Left forelimb (tissue), 1 donor: ENCODE data around the gene RGS1.
"Not testable (repeated sequence)": the region's sequence is repeated elsewhere in the genome, so short reads cannot be mapped to it uniquely, and the experiment has no call there.

Experiments
- DNase-seq: peaks from one replicate; pipeline ENCODE4 v3.0.0-alpha.2; 2018; ENCODE audit warnings: low spot score

RGS1 gene, protein sequence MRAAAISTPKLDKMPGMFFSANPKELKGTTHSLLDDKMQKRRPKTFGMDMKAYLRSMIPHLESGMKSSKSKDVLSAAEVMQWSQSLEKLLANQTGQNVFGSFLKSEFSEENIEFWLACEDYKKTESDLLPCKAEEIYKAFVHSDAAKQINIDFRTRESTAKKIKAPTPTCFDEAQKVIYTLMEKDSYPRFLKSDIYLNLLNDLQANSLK

GRCh38 chr1:192575499-192576189, at the start of gene RGS1:
Gene RGS1, plus strand, starts transcription at chr1:192575773. Its CDS starts 20 bp downstream, at chr1:192575793.
- DNase-seq = no peak

- no peak for DNase-seq
These were observed 48.3 kb upstream of the RGS1 start for GRCh38 chr1:192527111-192527795.

DNA sequence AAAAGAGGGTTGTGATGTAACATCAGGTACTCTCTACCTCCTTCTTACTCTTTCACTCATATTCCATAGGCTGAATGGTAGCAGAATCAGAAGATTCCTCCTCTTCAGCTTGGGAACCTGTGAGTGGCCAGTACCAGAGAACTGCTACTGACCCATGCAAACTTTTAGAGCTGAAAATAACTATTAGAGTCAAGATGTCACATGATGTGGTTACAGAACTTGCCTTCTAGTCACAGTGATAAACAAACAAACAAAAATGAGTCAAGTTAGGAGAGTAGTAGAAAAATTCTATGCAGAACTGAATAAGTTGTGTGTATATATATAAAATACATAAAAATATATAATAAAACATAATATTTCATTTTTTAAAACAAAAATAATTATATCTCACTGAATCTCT, 47.6 kb upstream of the RGS1 start:
- DNase-seq = no peak

- DNase-seq = no peak
These were observed 46.4 kb upstream of the RGS1 start for GRCh38 chr1:192529031-192529755.

DNA sequence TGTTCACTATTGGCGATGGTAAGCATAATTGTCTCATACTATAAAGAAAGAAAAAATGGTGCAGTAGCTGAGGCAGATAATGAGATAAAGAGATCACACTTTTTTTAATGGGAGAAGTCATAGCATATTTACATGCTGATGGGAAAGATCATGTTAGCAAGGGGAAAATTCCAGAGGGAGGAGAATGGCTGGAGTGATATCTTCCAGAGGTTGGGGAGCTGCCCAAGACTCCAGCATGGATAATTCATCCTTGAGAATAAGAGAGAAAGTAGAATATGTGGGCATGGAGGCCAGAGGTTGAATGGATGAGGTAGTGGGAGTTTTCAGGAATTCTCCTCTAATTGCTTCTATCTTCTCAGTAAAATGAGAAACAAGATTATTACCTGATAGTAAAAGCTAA, 45.8 kb upstream of the RGS1 start:
- DNase-seq = no peak

DNA sequence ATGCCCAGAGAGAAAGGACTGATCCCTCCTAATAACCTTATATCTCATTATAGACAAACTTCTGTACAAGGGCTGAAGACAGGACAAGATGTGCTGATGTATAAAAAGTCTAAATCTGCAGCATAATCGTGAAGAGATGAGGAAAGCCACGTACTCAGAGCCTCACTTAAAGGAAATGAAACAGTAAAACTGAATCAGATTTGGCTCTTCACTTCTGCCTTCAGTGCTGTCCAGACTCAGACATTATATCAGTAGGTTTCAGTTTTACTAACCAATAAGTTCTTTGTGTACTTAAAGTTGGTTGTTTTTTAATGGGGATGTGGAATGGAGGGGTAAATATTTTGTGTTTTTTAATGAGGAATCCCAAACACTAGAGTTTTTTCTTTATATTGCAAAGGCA, 45.3 kb upstream of the RGS1 start:
- no peak for DNase-seq

GRCh38 chr1:192531037-192531703, 44.4 kb upstream of the RGS1 start:
- DNase-seq = not testable (repeated sequence)

GRCh38 chr1:192534666-192535065, 40.9 kb upstream of the RGS1 start:
- DNase-seq = no peak

- no peak for DNase-seq
These were observed 39.5 kb upstream of the RGS1 start for GRCh38 chr1:192535916-192536664.

GRCh38 chr1:192538407-192539296, 36.9 kb upstream of the RGS1 start:
- DNase-seq = no peak

- DNase-seq = no peak
These were observed 36.1 kb upstream of the RGS1 start for GRCh38 chr1:192539297-192540092.

GRCh38 chr1:192543445-192543844, 32.1 kb upstream of the RGS1 start:
- no peak for DNase-seq

DNA sequence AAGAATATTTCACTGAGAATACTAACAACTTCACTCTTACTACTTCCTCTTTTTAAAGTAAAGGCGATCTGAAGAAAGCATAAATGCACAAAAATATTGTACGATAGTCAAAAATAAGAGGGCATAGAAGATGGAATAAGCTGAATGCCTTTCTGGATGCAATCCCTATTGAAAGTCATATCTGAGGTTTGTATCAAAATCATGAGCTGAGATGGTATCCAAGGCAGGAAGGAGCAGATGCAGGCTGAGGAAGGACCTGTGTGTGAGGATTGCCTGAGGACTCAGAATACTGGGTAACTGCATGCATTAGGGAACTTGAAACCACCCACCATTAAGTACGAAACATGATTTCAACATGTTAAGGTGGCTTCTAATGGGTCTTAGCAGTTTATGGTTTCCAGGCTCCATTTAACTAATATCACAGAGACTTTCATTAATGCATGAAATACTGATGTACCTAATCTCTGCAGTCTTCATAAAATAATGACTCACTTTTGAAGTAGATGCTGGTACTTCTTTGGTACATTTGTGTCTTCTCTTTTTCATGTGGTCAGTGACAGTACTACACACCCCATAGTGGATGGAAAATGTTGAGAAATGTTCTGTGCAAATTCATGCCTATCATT, 29.6 kb upstream of the RGS1 start:
- DNase-seq = no peak

DNA sequence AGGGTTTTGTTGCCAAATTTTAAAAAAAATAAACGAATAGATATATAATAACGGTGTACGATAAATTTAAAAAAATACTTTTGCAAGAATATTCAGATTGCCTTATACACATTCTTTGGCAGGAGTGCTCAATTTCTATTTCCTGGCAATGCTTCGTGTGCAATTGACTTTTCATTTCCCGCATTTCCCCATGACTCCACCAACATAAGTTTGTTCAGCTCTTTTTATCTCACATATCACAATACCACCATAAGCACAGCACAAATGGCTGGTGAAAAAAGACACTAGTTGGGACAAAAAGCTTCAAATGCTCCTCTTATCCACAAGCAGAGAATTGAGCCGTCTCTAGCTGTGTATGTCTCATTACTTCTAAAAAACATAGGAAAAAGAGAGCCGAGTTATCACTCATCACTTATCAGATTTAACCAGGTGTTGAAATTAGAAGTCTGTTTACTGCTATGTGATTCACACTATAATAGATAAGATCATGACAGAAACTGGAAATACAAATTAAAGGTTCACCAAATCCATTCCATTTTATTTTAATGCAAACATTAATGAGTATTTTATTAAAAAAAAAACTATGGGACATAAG, 28.9 kb upstream of the RGS1 start:
- DNase-seq = no peak

- DNase-seq = no peak
These were observed 28.1 kb upstream of the RGS1 start for GRCh38 chr1:192547501-192547900.

GRCh38 chr1:192549937-192550336, 25.6 kb upstream of the RGS1 start:
- DNase-seq = no peak

DNA sequence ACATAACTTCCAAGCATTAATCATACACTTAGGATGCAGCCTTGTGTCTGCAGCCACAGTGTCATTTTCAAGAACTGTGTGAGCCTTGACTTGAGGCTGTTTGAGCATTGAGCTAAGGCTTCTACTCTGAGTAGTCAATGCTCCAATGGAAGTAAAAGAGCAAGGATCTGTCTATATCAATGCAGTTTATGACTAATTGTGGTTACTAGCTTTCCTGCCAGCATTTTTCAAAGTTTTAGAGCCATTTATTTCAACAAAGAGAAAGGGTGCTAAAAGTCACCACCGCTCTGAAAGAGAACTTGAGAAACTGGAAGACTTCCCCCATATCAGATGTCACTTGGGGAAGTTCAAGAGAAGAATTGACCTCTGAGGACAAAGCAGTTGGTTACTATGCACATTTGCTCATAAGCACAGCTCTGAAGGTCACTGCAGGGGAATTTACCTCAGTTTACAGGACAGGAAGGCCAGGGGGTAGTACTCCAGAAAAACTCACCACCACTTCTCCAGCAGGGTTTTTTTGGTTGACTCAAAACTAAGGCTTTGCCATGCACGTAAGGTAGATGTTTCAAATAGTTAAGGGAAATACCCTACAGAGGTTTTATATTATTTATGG, 24.5 kb upstream of the RGS1 start:
- DNase-seq = no peak

- DNase-seq = no peak
These were observed 22.8 kb upstream of the RGS1 start for GRCh38 chr1:192552760-192553191.
